ENCODE data around the gene SMAP2.

The SMAP2 gene

DNA sequence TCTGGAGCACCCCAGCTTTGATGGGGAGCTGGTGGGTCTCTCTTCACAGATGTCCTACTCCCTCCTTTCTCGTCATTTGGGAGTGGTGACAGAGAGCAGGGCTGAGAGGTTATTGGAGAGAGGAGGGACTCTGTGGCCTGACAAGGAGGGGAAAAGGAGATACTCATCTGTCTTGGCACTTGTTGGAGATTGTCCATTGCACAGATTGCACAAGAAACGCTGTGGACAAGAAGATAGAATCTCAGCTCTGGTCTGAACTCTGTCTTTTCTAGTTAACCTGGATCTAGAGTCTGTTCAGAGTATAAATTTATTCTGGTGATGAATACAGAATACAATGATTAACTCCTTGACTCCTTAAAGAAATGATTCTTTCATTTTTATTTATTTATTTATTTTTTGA is 22.4 kb upstream of the SMAP2 start:
- Histone ChIP-seq H3K27me3 (replicated peaks; ENCODE audit: control insufficient read depth, insufficient read depth, low read length) (no peaks in the 10 kb centered on the region), H3K9ac (ENCODE audit: low read length) (no peak overlapping the region), H3K4me1 (ENCODE audit: control insufficient read depth, insufficient read depth, low read length) (no peaks in the 10 kb centered on the region), H3K4me3 (ENCODE audit: low read length) (no peak overlapping the region), H3K9me3 (ENCODE audit: control insufficient read depth, low read length) (no peaks in the 10 kb centered on the region), H3K36me3 (ENCODE audit: control insufficient read depth, insufficient read depth, low read length, severe bottlenecking) (no peaks in the 10 kb centered on the region)
- no peak for DNase-seq (ENCODE audit: low read depth)

DNA sequence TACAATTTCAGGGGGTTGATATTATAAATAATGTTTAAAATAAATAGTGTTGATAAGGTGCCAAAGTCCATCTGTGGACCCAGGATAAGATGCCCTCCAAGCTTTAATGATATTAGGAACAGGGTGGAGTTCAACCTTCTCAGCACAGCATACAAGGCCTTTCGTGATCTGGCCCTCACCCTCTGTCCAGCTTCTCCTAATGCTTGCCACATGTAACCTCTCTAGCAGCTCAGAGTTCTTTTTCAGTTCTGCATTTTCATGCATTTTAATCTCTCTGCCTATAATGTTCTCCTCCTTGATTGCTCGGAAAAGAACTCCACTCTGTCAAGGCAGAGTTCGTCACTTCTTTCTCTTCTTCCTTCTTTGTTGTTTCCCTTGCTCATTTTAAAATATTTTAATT is 21.4 kb upstream of the SMAP2 start:
- Histone ChIP-seq H3K4me3 (ENCODE audit: low read length) (no peak overlapping the region), H3K36me3 (ENCODE audit: control insufficient read depth, insufficient read depth, low read length, severe bottlenecking) (no peaks in the 10 kb centered on the region), H3K4me1 (ENCODE audit: control insufficient read depth, insufficient read depth, low read length) (no peaks in the 10 kb centered on the region), H3K27me3 (replicated peaks; ENCODE audit: control insufficient read depth, insufficient read depth, low read length) (no peaks in the 10 kb centered on the region), H3K9ac (ENCODE audit: low read length) (no peak overlapping the region), H3K9me3 (ENCODE audit: control insufficient read depth, low read length) (peaks cover 2% of the 10 kb centered on the region)
- no peak for DNase-seq (ENCODE audit: low read depth)

DNA sequence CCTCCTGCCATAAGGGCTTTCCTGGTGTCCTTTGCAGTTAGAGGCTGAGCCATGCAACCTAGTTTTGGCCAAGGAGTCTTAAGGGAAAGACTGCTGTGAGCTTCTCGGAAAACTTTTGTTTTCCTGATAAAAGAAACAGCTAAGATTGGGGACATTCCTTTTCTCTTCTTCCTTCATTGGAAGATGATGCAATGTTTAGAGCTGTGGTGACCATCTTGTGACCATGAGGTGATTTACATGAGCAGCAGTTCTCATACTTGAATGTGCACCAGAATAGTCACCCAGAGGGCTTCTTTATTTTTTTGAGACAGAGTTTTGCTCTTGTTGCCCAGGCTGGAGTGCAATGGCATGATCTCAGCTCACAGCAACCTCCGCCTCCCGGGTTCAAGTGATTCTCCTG is 20.4 kb upstream of the SMAP2 start:
- H3K4me3 ChIP-seq (ENCODE audit: low read length), result no peak overlapping the region
- H3K9ac ChIP-seq (ENCODE audit: low read length), result no peak overlapping the region
- no peaks in the 10 kb centered on the region for H3K36me3 ChIP-seq (ENCODE audit: control insufficient read depth, insufficient read depth, low read length, severe bottlenecking)
- DNase-seq (ENCODE audit: low read depth), result no peak
- H3K9me3 ChIP-seq (ENCODE audit: control insufficient read depth, low read length), result peaks cover 11% of the 10 kb centered on the region
- H3K27me3 ChIP-seq (replicated peaks; ENCODE audit: control insufficient read depth, insufficient read depth, low read length), result no peaks in the 10 kb centered on the region
- H3K4me1 ChIP-seq (ENCODE audit: control insufficient read depth, insufficient read depth, low read length), result no peaks in the 10 kb centered on the region

DNA sequence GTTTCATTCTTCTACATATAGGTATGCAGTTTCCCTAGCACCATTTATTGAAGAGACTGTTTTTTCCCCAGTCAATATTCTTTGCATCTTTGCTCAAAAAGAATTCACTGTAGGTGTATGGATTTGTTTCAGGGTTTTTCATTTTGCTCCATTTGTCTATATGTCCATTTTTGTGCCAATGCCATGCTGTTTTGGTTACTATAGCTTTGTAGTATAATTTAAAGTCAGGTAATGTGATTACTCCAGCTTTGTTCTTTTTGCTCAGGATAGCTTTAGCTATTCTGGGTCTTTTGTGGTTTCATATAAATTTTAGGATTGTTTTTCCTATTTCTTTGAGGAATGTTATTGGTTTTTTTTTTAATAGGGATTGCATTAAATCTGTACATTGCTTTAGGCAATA is 15.9 kb upstream of the SMAP2 start:
- Histone ChIP-seq H3K9me3 (ENCODE audit: control insufficient read depth, low read length) (peaks cover 20% of the 10 kb centered on the region), H3K4me3 (ENCODE audit: low read length) (no peak overlapping the region)

DNA sequence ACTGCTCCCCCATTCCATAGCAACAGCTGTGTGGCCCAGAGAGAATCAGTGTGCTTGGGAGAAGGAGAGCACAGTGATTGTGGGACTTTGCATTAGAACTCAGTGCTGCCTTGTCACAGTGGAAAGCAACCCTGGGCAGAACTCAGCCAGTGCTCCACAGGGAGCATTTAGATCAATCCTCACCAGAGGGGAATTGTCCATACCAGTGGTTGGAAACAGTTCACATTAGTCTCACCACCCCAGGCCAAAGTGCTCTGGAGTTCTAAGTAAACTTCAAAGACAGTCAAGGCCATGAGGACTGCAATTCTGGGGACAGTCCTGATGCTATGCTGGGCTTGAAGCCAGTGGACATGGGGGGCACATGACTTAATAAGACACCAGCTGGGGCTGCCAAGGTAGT is 12.9 kb upstream of the SMAP2 start:
- Histone ChIP-seq H3K9ac (ENCODE audit: low read length) (no peak overlapping the region), H3K36me3 (ENCODE audit: control insufficient read depth, insufficient read depth, low read length, severe bottlenecking) (no peaks in the 10 kb centered on the region), H3K4me3 (ENCODE audit: low read length) (no peak overlapping the region), H3K27me3 (replicated peaks; ENCODE audit: control insufficient read depth, insufficient read depth, low read length) (no peaks in the 10 kb centered on the region), H3K9me3 (ENCODE audit: control insufficient read depth, low read length) (peaks cover 20% of the 10 kb centered on the region), H3K4me1 (ENCODE audit: control insufficient read depth, insufficient read depth, low read length) (peaks cover 14% of the 10 kb centered on the region)
- DNase-seq (ENCODE audit: low read depth), result no peak

More for the DNA sequence above, 15.9 kb upstream of the SMAP2 start:
- no peaks in the 10 kb centered on the region for H3K27me3 ChIP-seq (replicated peaks; ENCODE audit: control insufficient read depth, insufficient read depth, low read length)
- H3K9ac ChIP-seq (ENCODE audit: low read length), result no peak overlapping the region
- H3K36me3 ChIP-seq (ENCODE audit: control insufficient read depth, insufficient read depth, low read length, severe bottlenecking), result no peaks in the 10 kb centered on the region
- no peak for DNase-seq (ENCODE audit: low read depth)
- peaks cover 9% of the 10 kb centered on the region for H3K4me1 ChIP-seq (ENCODE audit: control insufficient read depth, insufficient read depth, low read length)

DNA sequence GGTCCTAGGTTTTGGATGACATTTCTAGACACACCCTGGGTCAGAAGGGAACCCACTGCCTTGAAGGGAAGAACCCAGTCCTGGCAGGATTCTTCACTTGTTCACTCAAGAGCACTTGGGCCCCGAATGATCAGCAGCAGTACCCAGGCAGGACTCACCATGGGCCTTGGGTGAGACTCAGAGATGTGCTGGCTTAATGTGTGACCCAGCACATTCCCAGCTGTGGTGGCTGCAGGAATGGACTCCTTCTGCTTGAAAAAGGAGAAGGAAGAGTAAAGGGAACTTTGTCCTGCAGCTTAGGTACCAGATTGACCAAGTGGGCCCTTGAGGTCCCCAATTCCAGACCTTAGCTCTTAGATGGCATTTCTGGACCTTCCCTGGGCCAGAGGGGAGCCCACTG is 12.3 kb upstream of the SMAP2 start:
- Histone ChIP-seq H3K4me1 (ENCODE audit: control insufficient read depth, insufficient read depth, low read length) (peaks cover 14% of the 10 kb centered on the region), H3K27me3 (replicated peaks; ENCODE audit: control insufficient read depth, insufficient read depth, low read length) (no peaks in the 10 kb centered on the region), H3K9ac (ENCODE audit: low read length) (no peak overlapping the region), H3K9me3 (ENCODE audit: control insufficient read depth, low read length) (peaks cover 20% of the 10 kb centered on the region), H3K4me3 (ENCODE audit: low read length) (no peak overlapping the region), H3K36me3 (ENCODE audit: control insufficient read depth, insufficient read depth, low read length, severe bottlenecking) (no peaks in the 10 kb centered on the region)
- no peak for DNase-seq (ENCODE audit: low read depth)

DNA sequence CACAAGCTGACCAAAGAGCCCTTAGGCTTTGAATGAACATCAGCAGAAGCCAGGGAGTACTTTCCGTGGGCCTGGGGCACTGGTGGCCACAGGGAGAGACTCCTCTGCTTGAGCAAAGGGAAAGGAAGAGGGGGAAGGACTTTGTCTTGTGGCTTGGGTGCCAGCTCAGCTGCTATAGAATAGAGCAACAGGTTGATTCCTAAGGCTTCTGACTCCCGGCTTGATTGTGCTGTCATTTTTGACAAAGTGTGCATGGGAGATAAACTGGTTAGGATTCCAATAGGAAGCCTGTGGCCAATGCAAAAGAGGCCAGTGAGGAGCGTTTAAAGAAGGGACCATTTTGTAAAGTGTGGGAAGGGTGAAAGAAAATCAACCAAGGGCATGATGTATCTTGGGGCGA is 11.9 kb upstream of the SMAP2 start:
- H3K27me3 ChIP-seq (replicated peaks; ENCODE audit: control insufficient read depth, insufficient read depth, low read length), result no peaks in the 10 kb centered on the region
- no peaks in the 10 kb centered on the region for H3K36me3 ChIP-seq (ENCODE audit: control insufficient read depth, insufficient read depth, low read length, severe bottlenecking)
- peaks cover 14% of the 10 kb centered on the region for H3K4me1 ChIP-seq (ENCODE audit: control insufficient read depth, insufficient read depth, low read length)
- H3K9ac ChIP-seq (ENCODE audit: low read length), result no peak overlapping the region
- H3K4me3 ChIP-seq (ENCODE audit: low read length), result no peak overlapping the region
- peaks cover 20% of the 10 kb centered on the region for H3K9me3 ChIP-seq (ENCODE audit: control insufficient read depth, low read length)
- DNase-seq (ENCODE audit: low read depth), result no peak

DNA sequence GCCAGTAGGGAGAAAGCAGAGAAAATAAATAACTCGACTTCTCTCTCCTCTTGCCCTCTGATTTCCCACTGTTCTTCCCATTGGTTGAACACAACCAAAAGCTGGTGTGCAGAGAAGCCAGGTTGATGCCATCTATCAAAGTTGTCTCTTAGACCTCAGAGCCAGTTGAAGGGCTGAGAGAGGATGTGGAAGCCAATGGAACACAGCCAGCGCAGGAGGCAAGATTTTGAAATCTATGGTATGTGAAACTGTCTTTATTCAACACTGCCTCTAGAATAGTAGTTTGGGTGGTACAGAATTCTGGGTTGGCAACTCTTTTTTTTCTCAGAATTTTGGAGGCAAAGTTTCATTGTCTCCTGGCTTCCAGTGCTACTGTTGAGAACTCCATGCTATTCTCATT is 11.3 kb upstream of the SMAP2 start:
- Histone ChIP-seq H3K4me3 (ENCODE audit: low read length) (peak overlapping the region; percentile 3), H3K36me3 (ENCODE audit: control insufficient read depth, insufficient read depth, low read length, severe bottlenecking) (no peaks in the 10 kb centered on the region), H3K4me1 (ENCODE audit: control insufficient read depth, insufficient read depth, low read length) (peaks cover 14% of the 10 kb centered on the region), H3K9ac (ENCODE audit: low read length) (no peak overlapping the region), H3K9me3 (ENCODE audit: control insufficient read depth, low read length) (peaks cover 18% of the 10 kb centered on the region), H3K27me3 (replicated peaks; ENCODE audit: control insufficient read depth, insufficient read depth, low read length) (no peaks in the 10 kb centered on the region)
- DNase-seq (ENCODE audit: low read depth), result no peak

DNA sequence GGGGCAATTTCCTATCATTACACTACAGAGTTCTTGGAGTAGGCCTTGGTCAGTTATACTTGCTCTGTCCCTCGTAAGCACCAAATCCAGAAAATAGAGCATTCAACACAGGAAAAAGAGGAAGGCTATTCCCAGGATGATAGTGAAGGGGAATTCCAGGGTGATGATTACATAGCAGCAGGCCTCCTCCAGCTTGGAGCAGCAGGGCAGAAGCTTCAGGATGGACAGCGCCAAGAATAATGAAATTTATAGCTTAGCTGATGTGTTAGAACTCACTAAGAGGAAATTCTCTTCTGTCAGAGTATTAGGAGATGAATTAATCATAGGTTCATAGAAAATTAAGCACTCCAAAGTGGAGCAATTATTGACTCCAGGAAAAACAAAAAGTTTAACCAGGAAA is 10.8 kb upstream of the SMAP2 start:
- no peak overlapping the region for H3K9ac ChIP-seq (ENCODE audit: low read length)
- DNase-seq (ENCODE audit: low read depth), result no peak
- H3K27me3 ChIP-seq (replicated peaks; ENCODE audit: control insufficient read depth, insufficient read depth, low read length), result no peaks in the 10 kb centered on the region
- peaks cover 14% of the 10 kb centered on the region for H3K4me1 ChIP-seq (ENCODE audit: control insufficient read depth, insufficient read depth, low read length)
- no peaks in the 10 kb centered on the region for H3K36me3 ChIP-seq (ENCODE audit: control insufficient read depth, insufficient read depth, low read length, severe bottlenecking)
- peaks cover 13% of the 10 kb centered on the region for H3K9me3 ChIP-seq (ENCODE audit: control insufficient read depth, low read length)
- H3K4me3 ChIP-seq (ENCODE audit: low read length), result peak overlapping the region; percentile 3

DNA sequence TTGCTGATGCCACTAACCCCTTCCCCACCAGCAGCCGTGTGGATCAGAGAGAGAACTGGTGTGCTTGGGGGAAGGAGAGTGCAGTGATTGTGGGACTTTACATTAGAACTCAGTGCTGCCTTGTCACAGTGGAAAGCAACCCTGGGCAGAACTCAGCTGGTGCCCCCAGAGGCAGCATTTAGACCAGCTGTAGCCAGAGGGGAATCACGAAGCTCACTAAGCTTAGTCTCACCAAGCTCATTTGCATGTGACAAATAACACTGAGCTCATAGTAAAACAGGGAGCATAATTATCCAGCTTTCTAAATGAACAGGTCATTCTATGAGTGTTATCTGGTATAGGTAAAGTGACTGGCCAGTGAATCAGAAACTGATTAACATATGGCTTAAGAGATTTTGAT is 9.8 kb upstream of the SMAP2 start:
- H3K27me3 ChIP-seq (replicated peaks; ENCODE audit: control insufficient read depth, insufficient read depth, low read length), result no peaks in the 10 kb centered on the region
- H3K9me3 ChIP-seq (ENCODE audit: control insufficient read depth, low read length), result peaks cover 4% of the 10 kb centered on the region
- H3K9ac ChIP-seq (ENCODE audit: low read length), result no peak overlapping the region
- no peak overlapping the region for H3K4me3 ChIP-seq (ENCODE audit: low read length)
- H3K36me3 ChIP-seq (ENCODE audit: control insufficient read depth, insufficient read depth, low read length, severe bottlenecking), result no peaks in the 10 kb centered on the region
- peaks cover 14% of the 10 kb centered on the region for H3K4me1 ChIP-seq (ENCODE audit: control insufficient read depth, insufficient read depth, low read length)
- no peak for DNase-seq (ENCODE audit: low read depth)

DNA sequence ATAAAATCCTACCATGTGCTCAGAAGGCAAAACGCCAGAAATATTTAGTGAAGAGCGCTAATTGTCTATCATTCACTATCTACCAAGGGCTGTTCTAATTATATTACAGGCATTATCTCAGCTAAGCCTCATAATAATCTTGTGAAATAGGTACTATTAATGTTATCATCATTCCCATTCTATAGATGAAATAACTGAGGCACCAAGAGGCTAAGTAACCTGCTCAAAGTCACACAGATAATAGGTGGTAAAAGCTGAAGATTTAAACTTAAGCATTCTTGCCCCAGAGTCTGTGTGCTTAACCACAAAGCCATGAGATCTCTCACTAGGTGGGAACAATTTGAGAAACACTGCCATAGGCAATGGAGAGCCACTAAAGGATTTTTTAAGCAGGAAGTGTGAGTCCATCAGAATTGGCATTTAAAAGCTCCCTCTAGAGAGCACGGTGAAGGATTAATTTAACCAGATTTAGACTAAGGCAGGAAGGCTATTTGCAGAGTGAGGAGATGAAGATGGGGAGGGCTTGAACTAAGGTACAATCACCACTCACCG is 1.7 kb upstream of the SMAP2 start:
- Histone ChIP-seq H3K36me3 (ENCODE audit: control insufficient read depth, insufficient read depth, low read length, severe bottlenecking) (no peaks in the 10 kb centered on the region), H3K27me3 (replicated peaks; ENCODE audit: control insufficient read depth, insufficient read depth, low read length) (no peaks in the 10 kb centered on the region), H3K4me3 (ENCODE audit: low read length) (no peak overlapping the region), H3K4me1 (ENCODE audit: control insufficient read depth, insufficient read depth, low read length) (peaks cover 25% of the 10 kb centered on the region), H3K9ac (ENCODE audit: low read length) (no peak overlapping the region), H3K9me3 (ENCODE audit: control insufficient read depth, low read length) (no peaks in the 10 kb centered on the region)
- no peak for DNase-seq (ENCODE audit: low read depth)

DNA sequence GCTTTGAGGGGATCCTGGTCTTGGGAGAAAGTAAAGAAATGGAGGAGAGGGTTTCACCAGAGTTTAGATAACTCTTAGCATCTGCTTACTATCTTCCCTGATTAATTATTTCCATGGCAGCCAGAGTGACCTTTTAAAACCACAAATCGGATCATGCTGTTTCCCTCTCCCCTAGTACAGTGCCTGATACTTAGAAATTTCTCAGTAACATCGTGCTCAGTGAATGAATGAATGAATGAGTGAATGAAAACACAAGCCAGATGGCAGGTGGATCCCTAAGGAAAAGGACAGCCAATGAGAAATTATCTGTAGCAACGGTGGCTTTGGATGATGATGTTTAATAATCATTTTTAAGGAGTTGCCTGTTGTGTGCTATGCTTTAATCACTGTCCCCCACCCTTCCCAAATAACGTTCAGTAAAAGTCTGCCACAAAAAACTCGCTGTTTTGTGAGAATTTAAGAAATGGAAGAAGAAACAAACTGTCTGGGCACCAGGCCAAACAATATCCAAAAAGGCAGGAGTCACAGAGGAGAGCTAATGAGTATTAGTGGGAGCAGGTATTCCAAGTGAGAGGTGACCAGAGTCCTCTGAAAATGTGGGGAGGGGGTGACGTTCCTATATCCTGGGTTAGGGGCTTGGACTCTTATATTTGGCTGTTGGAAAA is 737 bp upstream of the SMAP2 start:
- H3K27me3 ChIP-seq (replicated peaks; ENCODE audit: control insufficient read depth, insufficient read depth, low read length), result no peaks in the 10 kb centered on the region
- H3K4me3 ChIP-seq (ENCODE audit: low read length), result peak overlapping the region; percentile 68
- H3K36me3 ChIP-seq (ENCODE audit: control insufficient read depth, insufficient read depth, low read length, severe bottlenecking), result no peaks in the 10 kb centered on the region
- H3K9me3 ChIP-seq (ENCODE audit: control insufficient read depth, low read length), result no peaks in the 10 kb centered on the region
- H3K9ac ChIP-seq (ENCODE audit: low read length), result no peak overlapping the region
- no peak for DNase-seq (ENCODE audit: low read depth)
- H3K4me1 ChIP-seq (ENCODE audit: control insufficient read depth, insufficient read depth, low read length), result peaks cover 28% of the 10 kb centered on the region

Data from adipocyte (in vitro differentiated cells).